Activated CD4-positive, alpha-beta T cell treated with anti-CD3 and anti-CD28 coated beads for 36 hours (primary cell): ENCODE results near the gene PXMP2. TPM values are rescaled to one million over a fixed set of nuclear protein-coding genes. Genes with fewer than 3 reads are reported as not detected.

Experiments used
- ATAC-seq: fragments of 200-7000 bp; cut with Tn5 transposase; one replicate; pipeline ENCODE4 v1.10.0; 2021; ENCODE audit warnings: mild to moderate bottlenecking, moderate library complexity
- CTCF ChIA-PET: fragments of 350-600 bp; sonication (Branson Sonifier 250); formaldehyde crosslinking; loops from one replicate; lab custom pipeline; 2021; ENCODE audit warnings: antibody characterized with exemption; lab: Charles Lee
- POLR2A ChIA-PET: fragments of 350-600 bp; sonication (Branson Sonifier 250); formaldehyde crosslinking; loops from one replicate; lab custom pipeline; 2021; ENCODE audit warnings: antibody characterized with exemption, inconsistent platforms; lab: Charles Lee
- DNase-seq: peaks from one replicate; pipeline ENCODE4 v3.0.0-alpha.2; 2020
- H3K27ac Mint-ChIP-seq: one replicate; pipeline ENCODE4 v1.8.0; 2021; ENCODE audit warnings: mixed read lengths
- H3K27me3 Mint-ChIP-seq: one replicate; pipeline ENCODE4 v1.8.0; 2021; ENCODE audit warnings: mixed read lengths
- H3K36me3 Mint-ChIP-seq: one replicate; pipeline ENCODE4 v1.8.0; 2021; ENCODE audit warnings: low read depth, mixed read lengths
- H3K4me1 Mint-ChIP-seq: one replicate; pipeline ENCODE4 v1.8.0; 2021; ENCODE audit warnings: mixed read lengths
- H3K4me3 Mint-ChIP-seq: one replicate; pipeline ENCODE4 v1.8.0; 2021; ENCODE audit warnings: mild to moderate bottlenecking, moderate library complexity, mixed read lengths
- H3K9me3 Mint-ChIP-seq: one replicate; pipeline ENCODE4 v1.8.0; 2021; ENCODE audit warnings: low read depth, mixed read lengths
- intact Hi-C, 2 experiments: fragments of 100-400 bp; cut with DNase I in 1 of 2; cut with micrococcal nuclease in 1 of 2; formaldehyde crosslinking; loops; one replicate each; pipeline versions ENCODE4 v1.14.2 to v1.15.1; 2022 to 2024; cut with DNase I, micrococcal nuclease
- total RNA-seq, 2 experiments: library from RNA; stranded (reverse); gene quantifications; one replicate each; pipeline ENCODE4 v1.2.3, GENCODE V29; 2021

The PXMP2 gene
- total RNA-seq, 2 experiments from 2014 or later: 12.2 to 14.3 TPM

DNA sequence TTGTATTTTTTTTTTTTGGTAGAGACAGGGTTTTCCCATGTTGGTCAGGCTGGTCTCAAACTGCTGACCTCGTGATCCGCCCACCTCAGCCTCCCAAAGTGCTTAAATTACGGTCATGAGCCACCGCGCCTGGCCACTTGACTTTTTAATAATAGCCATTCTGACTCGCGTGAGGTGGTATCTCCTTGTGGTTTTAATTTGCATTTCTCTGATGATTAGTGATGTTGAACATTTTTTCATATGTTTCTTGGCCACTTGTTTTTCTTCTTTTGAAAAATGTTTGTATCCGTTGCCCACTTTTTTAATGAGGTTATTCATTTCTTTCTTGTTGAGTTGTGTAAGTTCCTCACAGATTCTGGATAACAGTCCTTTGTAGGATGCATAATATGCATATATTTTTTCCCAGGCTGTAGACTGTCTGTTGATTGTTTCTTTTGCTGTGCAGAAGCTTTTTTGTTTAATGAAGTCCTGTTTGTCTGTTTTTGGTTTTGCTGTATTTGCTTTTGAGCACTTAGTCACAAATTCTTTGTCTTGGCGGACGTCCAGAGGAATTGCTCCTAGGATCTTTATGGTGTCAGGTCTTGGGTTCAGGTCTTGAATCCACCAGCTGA lies 12.9 kb downstream of the PXMP2 start:
- Mint-ChIP-seq H3K4me3 (no peak overlapping the region), H3K36me3 (peaks cover 46% of the 10 kb centered on the region), H3K27me3 (no peaks in the 10 kb centered on the region), H3K9me3 (no peaks in the 10 kb centered on the region), H3K4me1 (no peaks in the 10 kb centered on the region), H3K27ac (no peak overlapping the region)
- intact Hi-C loops: no loop called here
- ChIA-PET POLR2A (no interaction called here), CTCF (interaction anchor here (0.8 kb wide), 1 partner anchor 53 kb away, joined by 4 read pairs; no protein-coding TSS in a partner anchor)
- DNase-seq: no peak
- no peak for ATAC-seq

GRCh38 chr12:132702640-132703039 lies 15.3 kb downstream of the PXMP2 start:
- ChIA-PET CTCF (interaction anchor here (0.5 kb wide), 1 partner anchor 53 kb away, joined by 3 read pairs; no protein-coding TSS in a partner anchor), POLR2A (no interaction called here)
- peaks cover 46% of the 10 kb centered on the region for H3K36me3 Mint-ChIP-seq
- H3K27me3 Mint-ChIP-seq: no peaks in the 10 kb centered on the region
- H3K27ac Mint-ChIP-seq: no peak overlapping the region
- no peaks in the 10 kb centered on the region for H3K4me1 Mint-ChIP-seq
- intact Hi-C loops: no loop called here
- ATAC-seq (no peak), DNase-seq (no peak)
- H3K4me3 Mint-ChIP-seq: no peak overlapping the region
- peaks cover 7% of the 10 kb centered on the region for H3K9me3 Mint-ChIP-seq

GRCh38 chr12:132703641-132704040 lies 16.3 kb downstream of the PXMP2 start:
- H3K9me3 Mint-ChIP-seq: peaks cover 14% of the 10 kb centered on the region
- ATAC-seq (no peak), DNase-seq (no peak)
- peaks cover 53% of the 10 kb centered on the region for H3K36me3 Mint-ChIP-seq
- H3K4me1 Mint-ChIP-seq: no peaks in the 10 kb centered on the region
- H3K27me3 Mint-ChIP-seq: no peaks in the 10 kb centered on the region
- CTCF ChIA-PET: no interaction called here
- H3K27ac Mint-ChIP-seq: no peak overlapping the region
- intact Hi-C loops: no loop called here
- POLR2A ChIA-PET: no interaction called here
- H3K4me3 Mint-ChIP-seq: no peak overlapping the region

DNA sequence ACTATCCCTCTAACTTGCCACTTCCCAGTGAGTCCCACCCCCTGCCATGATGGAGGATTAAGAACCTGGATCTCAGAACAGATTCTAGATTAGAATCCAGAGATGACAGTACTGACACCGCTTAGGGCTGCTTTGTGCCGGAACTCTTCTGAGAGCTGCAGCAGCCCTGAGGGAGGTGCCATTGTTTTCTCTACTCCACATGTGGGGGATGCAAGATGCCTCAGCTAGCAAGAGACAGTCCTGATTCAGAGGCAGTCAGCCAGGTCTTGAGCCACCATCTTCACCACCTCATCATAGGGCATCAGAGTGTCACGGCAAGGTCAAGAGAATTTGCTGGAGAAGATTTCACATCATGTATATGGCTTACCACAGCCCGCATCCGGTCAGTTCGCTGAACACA lies 19.9 kb downstream of the PXMP2 start:
- peaks cover 38% of the 10 kb centered on the region for H3K36me3 Mint-ChIP-seq
- ATAC-seq (no peak), DNase-seq (no peak)
- CTCF ChIA-PET: no interaction called here
- POLR2A ChIA-PET: no interaction called here
- no peak overlapping the region for H3K4me3 Mint-ChIP-seq
- H3K9me3 Mint-ChIP-seq: peaks cover 14% of the 10 kb centered on the region
- no peaks in the 10 kb centered on the region for H3K27me3 Mint-ChIP-seq
- peaks cover 5% of the 10 kb centered on the region for H3K4me1 Mint-ChIP-seq
- H3K27ac Mint-ChIP-seq: no peak overlapping the region
- intact Hi-C loops: no loop called here

DNA sequence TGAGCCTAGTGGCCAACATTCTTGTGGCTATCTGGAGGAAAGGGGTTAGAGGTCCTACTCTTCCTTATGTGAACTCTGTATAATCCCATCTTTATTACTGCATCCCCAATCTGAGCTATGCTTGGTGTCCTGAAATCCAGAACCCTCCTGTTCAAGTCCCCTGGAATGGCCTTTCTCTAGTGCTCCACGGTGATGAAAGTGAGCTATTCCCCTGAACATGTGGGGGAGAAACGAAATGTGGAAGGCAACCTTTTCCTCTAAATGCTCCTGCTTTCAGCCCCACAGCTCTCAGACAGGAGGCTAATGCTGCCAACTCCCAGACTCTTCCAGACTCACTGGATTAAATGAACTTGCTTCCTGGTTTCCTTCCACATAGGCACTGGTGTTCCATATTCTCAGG lies 20.8 kb downstream of the PXMP2 start:
- ChIA-PET CTCF (interaction anchor here (0.6 kb wide), 2 partner anchors 13 to 33 kb away, joined by 3 read pairs; no protein-coding TSS in a partner anchor), POLR2A (no interaction called here)
- intact Hi-C loops: no loop called here
- no peak for DNase-seq
- no peak for ATAC-seq
- no peak overlapping the region for H3K4me3 Mint-ChIP-seq
- peaks cover 13% of the 10 kb centered on the region for H3K4me1 Mint-ChIP-seq
- no peaks in the 10 kb centered on the region for H3K27me3 Mint-ChIP-seq
- peaks cover 14% of the 10 kb centered on the region for H3K9me3 Mint-ChIP-seq
- peaks cover 41% of the 10 kb centered on the region for H3K36me3 Mint-ChIP-seq
- H3K27ac Mint-ChIP-seq: no peak overlapping the region

DNA sequence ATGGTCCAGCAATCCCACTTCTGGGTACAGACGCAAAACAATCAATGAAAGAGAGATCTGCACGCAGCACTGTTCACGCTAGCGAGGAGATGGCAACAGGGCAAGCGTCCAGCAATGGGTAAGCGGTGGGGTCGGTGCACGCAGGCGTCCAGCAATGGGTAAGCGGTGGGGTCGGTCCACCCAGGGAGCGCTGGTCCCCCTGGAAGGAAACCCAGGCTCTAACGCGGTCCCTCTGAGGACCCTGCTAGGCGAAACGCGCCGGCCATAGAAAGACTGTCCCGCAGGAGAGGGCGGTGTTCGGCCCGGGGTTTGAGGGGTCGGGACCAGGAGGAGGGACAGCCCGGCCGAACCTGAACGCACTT lies 22.6 kb downstream of the PXMP2 start:
- Mint-ChIP-seq H3K27me3 (no peaks in the 10 kb centered on the region), H3K4me3 (peak overlapping the region; percentile 75), H3K9me3 (peaks cover 14% of the 10 kb centered on the region), H3K4me1 (peaks cover 24% of the 10 kb centered on the region), H3K36me3 (peaks cover 31% of the 10 kb centered on the region), H3K27ac (peak overlapping the region; percentile 66)
- CTCF ChIA-PET: interaction anchor here (0.7 kb wide), 1 partner anchor 13 kb away, joined by 3 read pairs; no protein-coding TSS in a partner anchor
- DNase-seq: peak; percentile 24
- intact Hi-C loops: loop anchor here (1.0 to 10.0 kb wide), 11 partner anchors 23 to 626 kb away; partner anchors contain the start of genes POLE (in 2 of the 2), PXMP2 (in 2 of the 2), CHFR (in 1 of the 2) and DDX51 (in 1 of the 2)
- peak; percentile 10 for ATAC-seq
- POLR2A ChIA-PET: no interaction called here

- Mint-ChIP-seq H3K27ac (peak within 1 kb of the TSS; percentile 66), H3K27me3 (no peaks in the 10 kb centered on the region), H3K36me3 (peaks cover 29% of the 10 kb centered on the region), H3K4me3 (peak within 1 kb of the TSS; percentile 75), H3K4me1 (peaks cover 24% of the 10 kb centered on the region), H3K9me3 (peaks cover 14% of the 10 kb centered on the region)
- ATAC-seq: peak; percentile 92
- peak; percentile 92 for DNase-seq
- POLR2A ChIA-PET: no interaction called here
- CTCF ChIA-PET: interaction anchor here (0.7 kb wide), 1 partner anchor 14 kb away, joined by 3 read pairs; no protein-coding TSS in a partner anchor
- intact Hi-C loops: loop anchor here (1.0 to 10.0 kb wide), 11 partner anchors 23 to 626 kb away; partner anchors contain the start of genes POLE (in 2 of the 2), PXMP2 (in 2 of the 2), CHFR (in 1 of the 2) and DDX51 (in 1 of the 2)
Observed at GRCh38 chr12:132710405-132711079, 23.2 kb downstream of the PXMP2 start, which contains the start of gene PGAM5. Gene PGAM5 (plus strand): TSS chr12:132710842. CDS start chr12:132710877, 35 bp downstream.

GRCh38 chr12:132711080-132711843 lies 23.9 kb downstream of the PXMP2 start:
- peak; percentile 51 for DNase-seq
- Mint-ChIP-seq H3K27me3 (no peaks in the 10 kb centered on the region), H3K27ac (no peak overlapping the region), H3K9me3 (peaks cover 14% of the 10 kb centered on the region), H3K4me3 (peak overlapping the region; percentile 75), H3K36me3 (peaks cover 34% of the 10 kb centered on the region), H3K4me1 (peaks cover 24% of the 10 kb centered on the region)
- ChIA-PET CTCF (interaction anchor here (0.6 kb wide), 1 partner anchor 172 kb away, joined by 3 read pairs; no protein-coding TSS in a partner anchor), POLR2A (no interaction called here)
- peak; percentile 13 for ATAC-seq
- intact Hi-C loops: loop anchor here in 1 of 2 experiments (10.0 kb wide), 1 partner anchor 566 kb away; the partner anchor contains the start of genes DDX51 and NOC4L

DNA sequence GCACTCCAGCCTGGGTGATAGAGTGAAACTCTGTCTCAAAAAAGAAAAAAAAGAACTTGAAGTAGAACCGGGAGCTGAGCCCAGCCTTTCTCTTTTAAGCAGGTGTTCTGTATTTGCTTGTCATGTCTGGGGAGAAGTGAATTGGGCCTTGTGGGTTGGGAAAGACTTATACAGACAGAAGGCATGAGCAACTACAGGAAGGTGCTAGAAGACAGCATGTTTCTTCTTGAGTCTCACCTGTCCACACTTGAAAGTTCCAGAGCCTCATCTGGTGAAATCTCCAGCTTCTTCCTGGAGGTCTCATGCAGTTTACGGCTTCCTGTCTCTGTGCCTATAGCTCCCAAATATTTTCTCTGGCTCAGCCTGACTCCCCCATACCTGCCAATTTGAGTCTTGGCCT lies 25.7 kb downstream of the PXMP2 start:
- no peaks in the 10 kb centered on the region for H3K27me3 Mint-ChIP-seq
- H3K36me3 Mint-ChIP-seq: peaks cover 35% of the 10 kb centered on the region
- DNase-seq (no peak), ATAC-seq (no peak)
- CTCF ChIA-PET: interaction anchor here (1.0 to 1.6 kb wide), 2 partner anchors 9 to 28 kb away, joined by 3 read pairs; no protein-coding TSS in a partner anchor
- POLR2A ChIA-PET: interaction anchor here (0.6 to 1.0 kb wide), 2 partner anchors 18 to 47 kb away, joined by 3 to 4 read pairs; no protein-coding TSS in a partner anchor
- peak overlapping the region; percentile 51 for H3K27ac Mint-ChIP-seq
- intact Hi-C loops: loop anchor here in 1 of 2 experiments (10.0 kb wide), 1 partner anchor 568 kb away; the partner anchor contains the start of genes DDX51 and NOC4L
- no peak overlapping the region for H3K4me3 Mint-ChIP-seq
- H3K9me3 Mint-ChIP-seq: peaks cover 4% of the 10 kb centered on the region
- peaks cover 24% of the 10 kb centered on the region for H3K4me1 Mint-ChIP-seq

DNA sequence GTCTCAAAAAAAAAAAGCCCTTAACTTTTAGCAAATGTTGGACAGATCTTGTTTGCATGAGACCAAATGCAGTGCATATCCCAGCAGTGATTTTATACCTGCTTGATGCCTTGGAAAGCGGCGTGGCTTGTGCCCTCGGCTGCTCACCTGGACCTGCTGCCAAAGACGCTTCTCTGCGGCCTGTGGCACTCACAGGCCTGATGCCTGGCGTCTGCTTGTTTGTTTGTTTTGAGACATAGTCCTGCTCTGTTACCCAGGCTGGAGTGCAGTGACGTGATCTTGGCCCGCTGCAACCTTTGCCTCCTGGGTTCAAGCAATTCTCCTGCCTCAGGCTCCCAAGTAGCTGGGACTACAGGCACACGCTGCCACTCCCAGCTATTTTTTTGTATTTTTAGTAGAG lies 28.5 kb downstream of the PXMP2 start:
- Mint-ChIP-seq H3K27me3 (no peaks in the 10 kb centered on the region), H3K4me1 (peaks cover 21% of the 10 kb centered on the region), H3K36me3 (peaks cover 45% of the 10 kb centered on the region), H3K27ac (no peak overlapping the region), H3K4me3 (no peak overlapping the region), H3K9me3 (no peaks in the 10 kb centered on the region)
- intact Hi-C loops: loop anchor here in 1 of 2 experiments (10.0 kb wide), 1 partner anchor 571 kb away; the partner anchor contains the start of genes DDX51 and NOC4L
- POLR2A ChIA-PET: no interaction called here
- CTCF ChIA-PET: interaction anchor here (0.8 kb wide), 1 partner anchor 192 kb away, joined by 3 read pairs; no protein-coding TSS in a partner anchor
- DNase-seq (no peak), ATAC-seq (no peak)
